ENCODE data around the gene TRRAP.
"Not testable (repeated sequence)": the region's sequence is repeated elsewhere in the genome, so short reads cannot be mapped to it uniquely, and the experiment has no call there.

Gene TRRAP

GRCh38 chr7:98878365-98879197 lies at the start of gene TRRAP:
Gene TRRAP, plus strand, starts transcription at chr7:98878532. Its CDS starts 2,619 bp downstream, at chr7:98881151.
- no peak for DNase-seq

- DNase-seq: no peak
These were observed 47.3 kb upstream of the TRRAP start for GRCh38 chr7:98830972-98831548.

GRCh38 chr7:98831641-98832221 lies 46.6 kb upstream of the TRRAP start:
- DNase-seq: no peak

GRCh38 chr7:98833022-98833421 lies 45.3 kb upstream of the TRRAP start:
- DNase-seq: no peak

GRCh38 chr7:98834949-98835348 lies 43.4 kb upstream of the TRRAP start:
- no peak for DNase-seq

- no peak for DNase-seq
These were observed 41.3 kb upstream of the TRRAP start for GRCh38 chr7:98836811-98837629.

GRCh38 chr7:98837630-98837972 lies 40.7 kb upstream of the TRRAP start:
- DNase-seq: no peak

GRCh38 chr7:98840096-98840495 lies 38.2 kb upstream of the TRRAP start:
- DNase-seq: no peak

- DNase-seq: no peak
These were observed 37.6 kb upstream of the TRRAP start for GRCh38 chr7:98840722-98841121.

- DNase-seq: no peak
These were observed 36.9 kb upstream of the TRRAP start for GRCh38 chr7:98841179-98841997.

GRCh38 chr7:98842552-98842951 lies 35.8 kb upstream of the TRRAP start:
- DNase-seq: not testable (repeated sequence)

- DNase-seq: no peak
These were observed 29.4 kb upstream of the TRRAP start for GRCh38 chr7:98848918-98849317.

GRCh38 chr7:98852826-98853225 lies 25.5 kb upstream of the TRRAP start:
- DNase-seq: no peak

GRCh38 chr7:98855610-98856422 lies 22.5 kb upstream of the TRRAP start:
- no peak for DNase-seq

- no peak for DNase-seq
These were observed 18.3 kb upstream of the TRRAP start for GRCh38 chr7:98860071-98860470.

GRCh38 chr7:98862203-98862602 lies 16.1 kb upstream of the TRRAP start:
- no peak for DNase-seq

GRCh38 chr7:98862716-98863420 lies 15.5 kb upstream of the TRRAP start:
- no peak for DNase-seq

- DNase-seq: no peak
These were observed 14.7 kb upstream of the TRRAP start for GRCh38 chr7:98863601-98864000.

GRCh38 chr7:98864731-98865453 lies 13.4 kb upstream of the TRRAP start:
- no peak for DNase-seq

- DNase-seq: no peak
These were observed 12.0 kb upstream of the TRRAP start for GRCh38 chr7:98866351-98866750.

All from cerebellar nuclear complex (tissue), 1 donor.